Activated T-helper 17 cell treated with anti-CD3 and anti-CD28 coated beads, Interleukin-2, amount 50 U/mL, for 72 hours (primary cell): ENCODE measurements around the gene TEX19. TPM values are rescaled to one million over a fixed set of nuclear protein-coding genes. Genes with fewer than 3 reads are reported as not detected.
A peak's percentile ranks its signal among the peaks of the same experiment; 100 is the strongest.

Experiments
- ATAC-seq: fragments of 150-1000 bp; cut with Tn5 transposase; replicated peaks from 2 replicates; pipeline ENCODE4 v1.10.0; 2021; ENCODE audit warnings: mild to moderate bottlenecking, moderate library complexity
- H3K27ac Mint-ChIP-seq: one replicate; pipeline ENCODE4 v1.8.0; 2022; ENCODE audit warnings: mixed read lengths
- H3K27me3 Mint-ChIP-seq: one replicate; pipeline ENCODE4 v1.8.0; 2022; ENCODE audit warnings: mixed read lengths
- H3K36me3 Mint-ChIP-seq: one replicate; pipeline ENCODE4 v1.8.0; 2022; ENCODE audit warnings: low read depth, mild to moderate bottlenecking, mixed read lengths
- H3K4me1 Mint-ChIP-seq: one replicate; pipeline ENCODE4 v1.8.0; 2022; ENCODE audit warnings: mixed read lengths
- H3K4me3 Mint-ChIP-seq: one replicate; pipeline ENCODE4 v1.8.0; 2022; ENCODE audit warnings: mild to moderate bottlenecking, mixed read lengths
- H3K9me3 Mint-ChIP-seq: one replicate; pipeline ENCODE4 v1.8.0; 2022; ENCODE audit warnings: mixed read lengths
- total RNA-seq, 2 donors: library from RNA; stranded (reverse); gene quantifications; one replicate each; pipeline ENCODE4 v1.2.3, GENCODE V29; 2022

Gene TEX19, protein sequence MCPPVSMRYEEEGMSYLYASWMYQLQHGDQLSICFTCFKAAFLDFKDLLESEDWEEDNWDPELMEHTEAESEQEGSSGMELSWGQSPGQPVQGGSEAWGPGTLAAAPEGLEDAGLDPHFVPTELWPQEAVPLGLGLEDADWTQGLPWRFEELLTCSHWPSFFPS
- under 1 TPM in 1 of 2 donors, not detected in 1; 0.28 TPM for total RNA-seq

- Mint-ChIP-seq H3K4me1 (no peaks in the 10 kb centered on the region), H3K9me3 (no peaks in the 10 kb centered on the region), H3K36me3 (no peaks in the 10 kb centered on the region), H3K27me3 (peaks cover 7% of the 10 kb centered on the region), H3K4me3 (peak within 1 kb of the TSS; percentile 1), H3K27ac (no peak within 1 kb of the TSS)
- ATAC-seq, result peak; percentile 47
Observed at GRCh38 chr17:82358465-82359350, at the start of gene TEX19. Gene TEX19, plus strand, starts transcription at chr17:82359247. Its CDS starts 2,904 bp downstream, at chr17:82362151.

DNA sequence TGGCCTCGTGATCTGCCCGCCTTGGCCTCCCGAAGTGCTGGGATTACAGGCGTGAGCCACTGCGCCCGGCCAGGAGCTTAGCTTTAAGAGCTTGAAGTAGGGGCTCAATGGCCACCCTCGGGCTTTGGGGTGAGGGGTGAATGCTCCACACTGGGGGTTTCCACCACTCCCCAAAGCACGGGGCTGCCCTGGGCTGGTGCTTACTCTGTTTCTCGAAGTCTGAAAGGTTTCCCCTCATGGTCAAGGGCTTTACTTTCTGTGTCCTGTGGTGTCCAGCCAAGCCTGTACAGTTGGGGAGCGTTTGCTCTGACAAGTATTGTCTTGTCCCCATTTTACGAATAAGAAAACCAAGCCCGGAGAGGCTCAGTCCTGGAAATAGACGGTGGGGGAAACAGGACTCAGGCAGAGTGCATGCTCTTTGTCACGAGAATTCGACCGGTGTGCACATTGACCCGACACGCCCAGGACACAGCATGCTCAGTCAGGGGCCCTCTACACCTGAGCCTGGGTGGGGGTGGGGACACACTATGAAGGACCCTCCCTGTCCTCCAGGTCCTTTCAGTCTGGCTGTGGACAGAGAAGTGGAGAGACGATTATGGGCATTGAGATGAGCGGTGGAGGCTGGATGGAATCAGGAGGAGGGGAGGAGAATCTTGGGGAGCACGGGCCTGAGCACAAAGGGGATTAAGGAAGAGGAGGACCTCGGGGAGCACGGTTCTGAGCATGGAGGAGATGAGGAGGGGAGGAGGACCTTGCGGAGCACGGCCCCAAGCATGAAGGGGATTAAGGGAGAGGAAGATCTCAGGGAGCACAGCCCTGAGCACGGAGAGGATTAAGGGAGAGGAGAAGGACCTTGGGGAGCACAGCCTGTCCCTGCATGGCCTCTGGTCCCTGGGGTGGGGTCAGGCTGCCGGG, 49.1 kb upstream of the TEX19 start:
- no peaks in the 10 kb centered on the region for H3K27me3 Mint-ChIP-seq
- H3K4me1 Mint-ChIP-seq, result peaks cover 14% of the 10 kb centered on the region
- no peaks in the 10 kb centered on the region for H3K9me3 Mint-ChIP-seq
- no peak overlapping the region for H3K4me3 Mint-ChIP-seq
- peak overlapping the region; percentile 6 for H3K27ac Mint-ChIP-seq
- H3K36me3 Mint-ChIP-seq, result peaks cover 26% of the 10 kb centered on the region
- no peak for ATAC-seq

- Mint-ChIP-seq H3K9me3 (no peaks in the 10 kb centered on the region), H3K4me1 (peaks cover 14% of the 10 kb centered on the region), H3K27ac (no peak overlapping the region), H3K27me3 (no peaks in the 10 kb centered on the region), H3K36me3 (peaks cover 36% of the 10 kb centered on the region), H3K4me3 (no peak overlapping the region)
- no peak for ATAC-seq
Observed at GRCh38 chr17:82310877-82311276, 48.2 kb upstream of the TEX19 start.

DNA sequence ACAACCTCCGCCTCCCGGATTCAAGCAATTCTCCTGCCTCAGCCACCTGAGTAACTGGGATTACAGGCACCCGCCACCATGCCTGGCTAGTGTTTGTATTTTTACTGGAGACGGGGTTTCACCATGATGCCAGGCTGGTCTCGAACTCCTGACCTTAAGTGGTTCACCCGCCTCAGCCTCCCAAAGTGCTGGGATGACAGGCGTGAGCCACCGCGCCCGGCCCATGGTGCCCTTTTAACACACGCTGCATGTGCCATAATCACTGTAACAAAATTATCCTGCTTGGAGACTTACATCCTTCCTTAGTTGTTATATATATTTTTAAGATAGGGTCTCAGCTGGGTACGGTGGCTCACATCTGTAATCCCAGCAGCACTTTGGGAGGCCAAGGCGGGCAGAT, 47.1 kb upstream of the TEX19 start:
- no peak overlapping the region for H3K4me3 Mint-ChIP-seq
- no peaks in the 10 kb centered on the region for H3K9me3 Mint-ChIP-seq

GRCh38 chr17:82313195-82314011, 45.6 kb upstream of the TEX19 start:
- no peaks in the 10 kb centered on the region for H3K27me3 Mint-ChIP-seq
- no peaks in the 10 kb centered on the region for H3K9me3 Mint-ChIP-seq
- no peak for ATAC-seq
- peaks cover 46% of the 10 kb centered on the region for H3K36me3 Mint-ChIP-seq
- peaks cover 5% of the 10 kb centered on the region for H3K4me1 Mint-ChIP-seq
- peak overlapping the region; percentile 31 for H3K27ac Mint-ChIP-seq
- no peak overlapping the region for H3K4me3 Mint-ChIP-seq

More for the DNA sequence above, 47.1 kb upstream of the TEX19 start:
- Mint-ChIP-seq H3K36me3 (peaks cover 39% of the 10 kb centered on the region), H3K27ac (no peak overlapping the region), H3K27me3 (no peaks in the 10 kb centered on the region), H3K4me1 (peaks cover 10% of the 10 kb centered on the region)
- ATAC-seq, result no peak

GRCh38 chr17:82314012-82314726, 44.9 kb upstream of the TEX19 start:
- Mint-ChIP-seq H3K4me3 (no peak overlapping the region), H3K27ac (no peak overlapping the region), H3K4me1 (no peaks in the 10 kb centered on the region), H3K36me3 (peaks cover 46% of the 10 kb centered on the region), H3K9me3 (no peaks in the 10 kb centered on the region), H3K27me3 (no peaks in the 10 kb centered on the region)
- no peak for ATAC-seq

DNA sequence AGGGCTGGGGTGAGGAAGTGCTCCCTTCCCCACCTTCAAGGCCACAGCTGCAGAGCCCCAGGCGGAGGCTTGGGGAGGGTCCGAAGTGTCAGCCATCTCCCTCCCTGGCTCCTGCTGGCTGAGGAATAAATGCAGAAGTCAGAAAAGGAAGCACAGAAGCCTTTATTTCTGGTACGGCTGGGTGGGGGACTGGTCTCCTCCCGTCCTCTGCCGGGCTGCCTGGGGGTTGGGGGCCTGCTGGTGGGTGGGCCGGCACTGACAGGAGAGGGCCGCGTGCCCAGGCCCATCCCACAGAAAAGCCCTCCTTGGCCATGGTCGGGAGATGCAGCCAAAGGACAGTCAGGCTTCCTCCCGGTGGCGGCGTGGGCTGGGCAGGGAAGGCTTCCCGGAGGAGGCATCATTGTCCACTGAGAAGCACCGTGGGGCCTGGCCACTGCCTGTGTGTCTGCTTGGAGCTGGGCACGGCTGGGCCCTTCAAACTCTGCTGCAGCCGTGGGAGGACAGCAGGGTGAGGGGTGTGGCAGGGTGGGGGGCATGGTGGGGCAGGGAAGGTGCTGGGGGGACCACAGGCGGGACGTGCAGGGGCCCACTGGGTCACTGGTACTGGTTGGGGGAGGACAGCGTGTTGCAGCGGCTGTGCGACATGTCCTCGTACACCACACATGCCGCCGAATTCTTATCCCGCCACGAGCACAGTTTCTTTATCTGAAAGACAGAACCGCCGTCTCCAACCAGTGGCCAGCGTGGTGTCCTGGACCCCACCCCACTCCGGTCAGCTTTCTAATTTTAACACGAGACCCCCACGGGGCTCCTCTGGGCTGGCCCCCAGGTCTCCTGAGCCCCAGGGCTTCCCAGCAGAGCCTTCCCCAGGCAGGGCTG, 44.1 kb upstream of the TEX19 start:
- ATAC-seq, result no peak
- H3K4me1 Mint-ChIP-seq, result no peaks in the 10 kb centered on the region
- no peak overlapping the region for H3K27ac Mint-ChIP-seq
- H3K27me3 Mint-ChIP-seq, result no peaks in the 10 kb centered on the region
- H3K36me3 Mint-ChIP-seq, result peaks cover 46% of the 10 kb centered on the region
- no peak overlapping the region for H3K4me3 Mint-ChIP-seq
- H3K9me3 Mint-ChIP-seq, result no peaks in the 10 kb centered on the region

DNA sequence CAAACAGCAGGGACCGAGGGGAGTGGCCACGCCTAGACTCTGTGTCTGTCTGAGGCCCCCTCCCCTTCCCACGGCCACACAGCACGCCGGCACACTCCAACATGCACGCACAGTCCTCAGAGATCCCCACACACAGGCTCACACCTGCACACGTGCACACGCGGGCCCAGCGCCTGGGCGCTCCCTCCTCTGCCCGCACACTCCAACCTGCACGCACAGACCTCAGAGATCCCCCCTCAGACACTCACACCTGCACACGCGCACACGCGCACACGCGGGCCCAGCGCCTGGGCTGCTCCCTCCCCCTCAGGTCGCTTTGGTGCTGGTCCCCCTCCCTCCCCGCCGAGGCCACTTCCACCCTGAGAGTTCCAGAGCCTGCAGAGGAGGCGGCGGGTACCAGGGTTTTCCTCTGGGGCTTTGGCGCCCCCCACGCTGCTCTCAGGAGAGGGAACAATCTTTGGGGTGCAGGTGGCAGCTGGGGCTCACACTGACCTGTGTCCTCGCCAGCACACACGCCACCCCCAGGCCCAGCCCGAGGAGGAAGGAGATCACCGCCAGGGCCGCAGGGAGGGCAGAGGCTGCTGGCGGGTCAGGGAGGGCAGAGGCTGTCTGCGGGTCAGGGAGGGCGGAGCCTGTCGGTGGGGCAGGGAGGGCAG, 43.2 kb upstream of the TEX19 start:
- Mint-ChIP-seq H3K27ac (no peak overlapping the region), H3K36me3 (peaks cover 46% of the 10 kb centered on the region), H3K9me3 (no peaks in the 10 kb centered on the region), H3K4me1 (peaks cover under 1% of the 10 kb centered on the region), H3K27me3 (no peaks in the 10 kb centered on the region), H3K4me3 (no peak overlapping the region)
- ATAC-seq, result peak; percentile 67

GRCh38 chr17:82316651-82317393, 42.2 kb upstream of the TEX19 start:
- Mint-ChIP-seq H3K27me3 (no peaks in the 10 kb centered on the region), H3K4me3 (no peak overlapping the region), H3K9me3 (no peaks in the 10 kb centered on the region), H3K27ac (no peak overlapping the region), H3K4me1 (peaks cover 6% of the 10 kb centered on the region), H3K36me3 (peaks cover 56% of the 10 kb centered on the region)
- peak; percentile 18 for ATAC-seq

- H3K4me3 Mint-ChIP-seq, result no peak within 1 kb of the TSS
Observed at GRCh38 chr17:82317394-82318168, 41.5 kb upstream of the TEX19 start, which contains the start of gene CD7. Gene CD7, minus strand, starts transcription at chr17:82317608. Its CDS starts 113 bp downstream, at chr17:82317495.

GRCh38 chr17:82318169-82318498, 40.9 kb upstream of the TEX19 start:
- Mint-ChIP-seq H3K4me3 (no peak overlapping the region), H3K9me3 (no peaks in the 10 kb centered on the region), H3K27me3 (no peaks in the 10 kb centered on the region), H3K36me3 (peaks cover 68% of the 10 kb centered on the region), H3K27ac (no peak overlapping the region), H3K4me1 (peaks cover 6% of the 10 kb centered on the region)
- no peak for ATAC-seq

More at GRCh38 chr17:82317394-82318168, 41.5 kb upstream of the TEX19 start, which contains the start of gene CD7:
- Mint-ChIP-seq H3K36me3 (peaks cover 63% of the 10 kb centered on the region), H3K9me3 (no peaks in the 10 kb centered on the region), H3K4me1 (peaks cover 6% of the 10 kb centered on the region), H3K27me3 (no peaks in the 10 kb centered on the region), H3K27ac (no peak within 1 kb of the TSS)
- peak; percentile 70 for ATAC-seq
